NOMO-1 treated with DMSO at 0.1 percent for 48 hours (cell line): ENCODE data around the gene SRP19.
A peak's percentile ranks its signal among the peaks of the same experiment; 100 is the strongest.
"Not testable (repeated sequence)": the region's sequence is repeated elsewhere in the genome, so short reads cannot be mapped to it uniquely, and the experiment has no call there.

Experiments used
- DNase-seq: peaks from one replicate; lab custom pipeline; 2025; ENCODE audit not compliant: unreplicated experiment; lab: John Stamatoyannopoulos, UW

Gene SRP19

DNA sequence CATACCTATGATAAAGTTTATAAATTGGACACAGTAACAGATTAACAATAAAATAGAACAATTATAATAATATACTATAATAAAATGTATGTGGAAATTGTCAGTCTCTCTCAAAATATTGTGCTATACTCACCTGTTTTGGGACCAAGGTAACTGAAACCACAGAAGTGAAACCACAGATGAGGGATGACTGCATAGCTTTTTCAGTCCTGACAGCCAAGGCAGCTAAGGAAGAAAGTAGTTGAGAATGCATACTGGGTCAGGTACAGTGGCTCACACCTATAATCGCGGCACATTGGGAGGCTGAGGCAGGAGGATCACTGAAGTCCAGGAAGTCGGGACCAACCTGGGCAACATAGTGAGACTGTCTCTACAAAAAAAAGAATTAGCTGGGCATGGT lies 8.9 kb downstream of the SRP19 start:
- DNase-seq = no peak

GRCh38 chr5:112870966-112871365 lies 9.9 kb downstream of the SRP19 start:
- DNase-seq = peak; percentile 16

- no peak for DNase-seq
Measured at GRCh38 chr5:112876362-112876761, 15.3 kb downstream of the SRP19 start.

DNA sequence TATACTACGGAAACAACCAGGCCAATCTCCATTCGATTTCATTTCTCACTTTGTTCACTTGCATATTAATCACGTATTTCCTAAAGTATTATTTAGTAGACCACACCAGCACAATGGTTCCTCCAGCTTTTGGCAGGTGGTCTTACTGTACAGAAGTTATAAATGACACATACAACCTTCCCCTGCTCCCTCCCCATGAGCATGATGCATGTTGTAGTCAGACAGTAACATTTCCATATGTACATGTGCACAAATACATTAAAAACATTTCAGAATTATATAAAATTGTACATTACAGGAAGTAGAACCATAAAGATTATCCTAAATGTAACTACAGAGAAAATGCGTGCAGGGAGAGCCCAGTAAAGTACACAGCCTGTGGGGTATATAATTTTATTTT lies 17.0 kb downstream of the SRP19 start:
- no peak for DNase-seq

DNA sequence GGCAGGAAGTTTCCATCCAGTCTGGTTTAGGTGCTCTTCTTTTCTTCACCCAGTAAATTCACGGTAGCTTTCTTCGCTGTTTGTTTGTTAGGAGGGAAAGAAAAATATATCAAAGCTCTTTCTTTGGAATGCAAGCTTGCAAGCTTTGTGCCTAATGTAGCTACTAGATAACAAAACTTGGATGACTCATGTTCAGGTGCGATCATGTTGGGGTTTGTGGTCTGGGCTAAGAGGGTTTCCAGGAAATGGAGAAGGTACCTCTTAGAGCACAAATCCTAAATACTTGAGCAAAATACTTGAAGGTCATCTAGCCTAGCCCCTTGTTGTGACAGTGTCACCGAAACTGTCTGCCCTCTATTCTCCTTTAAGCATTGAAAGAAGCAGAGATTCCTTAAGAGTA lies 17.7 kb downstream of the SRP19 start:
- no peak for DNase-seq

DNA sequence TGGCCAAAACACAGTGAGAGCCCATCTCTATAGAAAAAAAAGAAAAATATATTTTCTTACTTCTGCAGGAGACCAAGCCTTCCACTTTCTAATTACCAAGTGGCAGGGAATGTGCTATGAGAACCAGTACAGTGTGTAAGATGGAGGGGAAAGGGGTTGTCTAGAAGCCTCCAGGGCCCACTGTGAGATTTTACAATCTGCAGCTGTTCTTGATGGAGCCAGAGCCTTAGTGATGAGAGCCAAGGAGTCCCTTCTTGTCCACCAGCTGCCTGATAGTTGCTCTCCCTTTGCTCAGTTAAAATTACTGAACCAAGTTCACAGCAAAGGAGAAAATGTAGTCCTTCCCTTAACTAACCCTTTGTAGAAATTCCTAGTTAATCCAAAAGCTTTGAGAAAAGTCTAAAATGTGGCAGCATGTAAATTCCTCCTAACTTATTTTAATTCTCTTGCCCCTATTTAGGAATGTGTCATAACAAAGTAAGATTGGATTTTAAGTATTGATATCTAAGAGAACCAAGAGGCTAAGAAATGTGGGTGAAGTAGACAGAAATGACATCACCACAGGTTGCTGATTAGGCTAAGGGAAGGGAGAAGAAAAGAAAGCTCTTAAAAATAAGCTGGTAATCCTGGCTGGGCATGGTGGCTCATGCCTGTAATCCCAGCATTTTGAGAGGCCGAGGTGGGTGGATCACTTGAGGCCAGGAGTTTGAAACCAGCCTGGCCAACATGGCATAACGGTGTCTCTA lies 19.3 kb downstream of the SRP19 start:
- no peak for DNase-seq

GRCh38 chr5:112883192-112883591 lies 22.1 kb downstream of the SRP19 start:
- DNase-seq = no peak

DNA sequence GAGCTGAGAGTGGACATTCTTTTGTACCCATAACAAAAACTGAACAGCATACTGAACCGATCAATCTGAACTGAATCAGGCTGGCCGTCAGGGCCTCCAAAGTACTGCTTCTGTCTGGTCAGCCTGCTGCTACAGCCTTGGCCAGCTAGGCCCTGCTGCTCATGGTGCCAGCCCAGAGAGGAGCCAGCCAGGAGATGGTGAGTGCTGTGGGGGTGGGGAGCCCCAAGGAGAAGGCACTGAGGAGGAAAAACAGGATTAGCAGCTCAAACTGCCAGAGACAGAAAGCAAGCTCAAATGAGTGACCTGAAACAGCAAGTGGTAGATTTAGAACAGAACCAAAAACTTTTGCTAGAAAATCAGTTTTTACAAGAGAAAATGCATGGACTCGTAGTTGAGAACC lies 23.9 kb downstream of the SRP19 start:
- no peak for DNase-seq

- DNase-seq = no peak
Measured at GRCh38 chr5:112886975-112887374, 25.9 kb downstream of the SRP19 start.

- not testable (repeated sequence) for DNase-seq
Measured at GRCh38 chr5:112892066-112892465, 31.0 kb downstream of the SRP19 start.

GRCh38 chr5:112892776-112893175 lies 31.7 kb downstream of the SRP19 start:
- no peak for DNase-seq

- no peak for DNase-seq
Measured at GRCh38 chr5:112895682-112896081, 34.6 kb downstream of the SRP19 start.

DNA sequence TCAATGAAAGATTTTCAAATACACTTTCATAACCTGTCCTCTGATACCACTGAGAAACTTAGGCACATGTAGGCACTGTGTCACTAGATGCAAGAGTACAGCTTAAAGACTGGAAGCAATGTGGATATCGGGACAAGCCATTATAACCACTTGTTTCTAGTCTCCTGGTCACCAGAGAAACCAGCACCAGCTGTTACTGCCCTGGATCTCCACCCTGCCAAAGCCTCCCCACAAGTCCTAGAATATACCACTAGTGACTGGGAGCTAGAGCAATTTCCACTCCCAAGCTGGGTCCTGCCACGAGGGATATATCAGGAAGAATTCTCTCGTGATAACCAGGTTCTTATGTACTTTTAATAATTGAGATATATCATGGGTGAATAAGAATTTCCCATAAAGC lies 41.5 kb downstream of the SRP19 start:
- no peak for DNase-seq

- peak; percentile 40 for DNase-seq
Measured at GRCh38 chr5:112904996-112905395, 43.9 kb downstream of the SRP19 start.

DNA sequence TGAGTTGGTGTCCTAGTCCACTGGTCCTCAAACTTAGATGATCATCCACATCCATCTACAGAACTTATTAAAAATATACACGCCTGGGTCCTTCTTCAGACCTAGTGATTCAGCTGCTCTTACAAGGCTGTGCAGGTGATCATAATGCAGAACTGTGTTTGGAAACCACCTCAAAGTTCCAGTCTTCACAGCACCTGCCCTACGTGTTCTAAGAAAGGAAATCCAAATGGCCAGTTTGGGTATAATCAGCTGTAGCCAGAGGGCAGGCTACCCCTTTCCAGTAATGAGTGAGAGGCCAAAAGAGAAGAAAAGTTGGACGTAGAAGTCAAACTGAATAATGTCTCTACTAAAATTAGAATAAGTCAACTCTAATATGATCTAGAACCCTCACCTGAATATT lies 45.5 kb downstream of the SRP19 start:
- no peak for DNase-seq

- no peak for DNase-seq
Measured at GRCh38 chr5:112907166-112907631, 46.1 kb downstream of the SRP19 start.

DNA sequence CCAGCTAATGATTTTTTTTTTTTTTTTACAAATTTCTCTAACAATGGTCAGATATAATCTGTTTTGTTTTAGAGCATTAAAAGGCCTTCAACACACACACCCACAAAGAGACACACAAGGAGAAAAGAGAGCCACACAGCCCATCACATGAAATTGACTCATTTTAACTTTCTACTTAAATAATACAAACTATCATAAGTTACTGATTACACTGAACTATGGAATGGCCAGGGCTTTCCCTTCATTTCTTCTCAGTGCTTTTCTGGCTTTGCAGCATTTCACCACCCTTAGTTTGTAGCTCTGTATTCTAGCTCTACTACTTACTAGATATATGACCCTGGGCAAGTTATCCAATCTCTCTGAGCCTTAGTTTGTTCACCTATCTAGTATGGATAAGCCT lies 47.8 kb downstream of the SRP19 start:
- no peak for DNase-seq

DNA sequence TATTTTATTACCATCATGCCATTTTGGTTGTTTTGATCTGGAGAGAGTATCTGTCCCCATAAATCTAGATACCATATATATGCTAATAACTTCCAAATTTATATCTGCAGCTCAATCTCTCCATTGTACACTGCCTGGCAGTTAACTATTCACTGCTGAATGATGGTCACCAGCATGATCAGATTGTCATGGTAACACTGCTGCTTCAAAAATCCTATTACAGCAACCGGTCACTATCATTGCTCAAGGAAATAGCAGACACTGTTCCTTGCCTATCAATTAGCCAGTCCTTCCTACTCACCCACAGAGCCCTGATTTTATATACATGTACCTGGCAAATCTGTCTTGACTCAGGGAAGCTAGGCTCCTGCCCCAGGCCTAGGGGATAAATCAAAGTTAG lies 49.4 kb downstream of the SRP19 start:
- no peak for DNase-seq

GRCh38 chr5:112914584-112914983 lies 53.5 kb downstream of the SRP19 start:
- no peak for DNase-seq

- DNase-seq = no peak
Measured at GRCh38 chr5:112915831-112916230, 54.7 kb downstream of the SRP19 start.

DNA sequence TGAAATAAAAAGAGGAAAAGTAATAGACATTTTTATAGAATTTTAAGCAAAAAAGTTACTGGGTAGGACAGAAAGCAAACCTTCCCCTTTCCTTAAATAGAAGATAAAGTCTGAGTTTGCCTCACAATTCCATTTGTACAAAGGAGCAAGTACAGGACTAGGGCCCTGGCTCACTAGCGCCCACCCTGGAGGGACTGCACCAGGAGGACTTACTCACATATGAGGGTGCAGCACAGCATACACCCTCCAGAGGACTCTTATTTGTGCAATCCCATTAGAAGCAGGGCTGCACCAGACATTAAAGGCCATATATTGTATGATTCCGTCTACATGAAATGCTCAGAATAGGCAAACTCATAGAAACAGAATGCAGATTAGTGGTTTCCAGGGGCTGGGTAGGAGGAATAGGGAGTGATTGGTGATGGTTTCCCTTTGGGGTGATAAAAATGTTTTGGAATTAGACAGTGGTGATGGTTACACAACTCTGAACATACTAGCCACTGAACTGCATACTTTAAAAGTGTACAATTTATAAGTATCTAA lies 56.4 kb downstream of the SRP19 start:
- DNase-seq = no peak

DNA sequence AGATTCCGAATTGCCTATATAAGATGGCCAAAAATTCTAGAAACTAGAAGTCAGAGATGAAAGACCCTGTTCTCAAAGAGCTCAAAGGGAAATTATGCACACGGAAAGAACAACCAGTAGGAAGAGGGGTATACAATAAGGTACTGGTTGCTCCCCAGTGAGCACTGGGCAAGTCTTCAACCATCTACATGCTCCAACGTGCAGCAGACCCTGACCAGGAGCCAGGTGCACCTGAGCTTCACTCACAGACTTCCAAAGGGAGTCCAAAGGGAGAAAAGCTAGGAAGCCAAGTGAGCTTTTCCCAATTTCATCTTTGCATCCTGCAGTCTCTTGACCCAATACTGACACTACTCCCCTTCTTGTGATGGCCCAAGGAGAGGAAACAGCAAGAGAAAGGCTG lies 57.0 kb downstream of the SRP19 start:
- no peak for DNase-seq

DNA sequence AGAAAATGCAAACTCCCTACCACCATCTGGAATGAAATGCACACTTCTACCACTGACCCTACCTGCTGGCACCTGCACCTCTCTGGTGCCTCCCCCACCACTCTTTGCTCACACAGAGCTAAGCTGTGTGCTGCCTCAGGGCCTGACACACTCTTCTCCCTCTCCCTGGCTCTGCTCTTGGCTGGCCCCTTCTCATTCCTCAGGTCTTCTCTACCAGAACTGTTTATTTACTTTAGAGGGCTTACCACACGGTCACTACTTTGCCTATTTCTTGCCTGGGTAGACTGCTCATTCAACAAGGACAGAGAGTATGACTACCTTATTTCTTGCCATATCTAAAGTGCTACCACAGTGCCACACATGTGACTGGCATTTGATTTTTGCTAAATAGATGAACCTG lies 57.6 kb downstream of the SRP19 start:
- DNase-seq = no peak
